ENCODE measurements around the gene ZNF287.

GRCh38 chr17:16519021-16519420 is 50.0 kb downstream of the ZNF287 start:
- TF ChIP-seq, protein P1, sequence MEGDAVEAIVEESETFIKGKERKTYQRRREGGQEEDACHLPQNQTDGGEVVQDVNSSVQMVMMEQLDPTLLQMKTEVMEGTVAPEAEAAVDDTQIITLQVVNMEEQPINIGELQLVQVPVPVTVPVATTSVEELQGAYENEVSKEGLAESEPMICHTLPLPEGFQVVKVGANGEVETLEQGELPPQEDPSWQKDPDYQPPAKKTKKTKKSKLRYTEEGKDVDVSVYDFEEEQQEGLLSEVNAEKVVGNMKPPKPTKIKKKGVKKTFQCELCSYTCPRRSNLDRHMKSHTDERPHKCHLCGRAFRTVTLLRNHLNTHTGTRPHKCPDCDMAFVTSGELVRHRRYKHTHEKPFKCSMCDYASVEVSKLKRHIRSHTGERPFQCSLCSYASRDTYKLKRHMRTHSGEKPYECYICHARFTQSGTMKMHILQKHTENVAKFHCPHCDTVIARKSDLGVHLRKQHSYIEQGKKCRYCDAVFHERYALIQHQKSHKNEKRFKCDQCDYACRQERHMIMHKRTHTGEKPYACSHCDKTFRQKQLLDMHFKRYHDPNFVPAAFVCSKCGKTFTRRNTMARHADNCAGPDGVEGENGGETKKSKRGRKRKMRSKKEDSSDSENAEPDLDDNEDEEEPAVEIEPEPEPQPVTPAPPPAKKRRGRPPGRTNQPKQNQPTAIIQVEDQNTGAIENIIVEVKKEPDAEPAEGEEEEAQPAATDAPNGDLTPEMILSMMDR (conservative IDR thresholded peaks at IDR 0.05; ENCODE audit: low read depth, low read length): no peak
- no peak for TF ChIP-seq EZH2 (IDR thresholded peaks at IDR 0.05; ENCODE audit: borderline replicate concordance, low read depth, low read length, poor library complexity, severe bottlenecking)

Data from A673 (cell line).